Muscle layer of colon (tissue), 2 donors: ENCODE data around the gene BCORL1.
A peak's percentile ranks its signal among the peaks of the same experiment; 100 is the strongest.

ENCODE experiments used
- H3K27ac ChIP-seq: one replicate; pipeline ENCODE4 v1.7.0; 2013; ENCODE audit warnings: low read depth, mild to moderate bottlenecking, low read length, moderate library complexity
- H3K27me3 ChIP-seq, 2 donors: one replicate each; pipeline ENCODE4 v1.7.0; 2013; ENCODE audit warnings: low read length in 2 of 2, mild to moderate bottlenecking in 2 of 2; ENCODE audit not compliant: insufficient read depth in 2 of 2, control insufficient read depth in 1 of 2
- H3K36me3 ChIP-seq: one replicate; pipeline ENCODE4 v1.7.0; 2013; ENCODE audit warnings: mild to moderate bottlenecking, low read length; ENCODE audit not compliant: insufficient read depth
- H3K4me1 ChIP-seq: one replicate; pipeline ENCODE4 v1.7.0; 2013; ENCODE audit warnings: mild to moderate bottlenecking, low read length; ENCODE audit not compliant: insufficient read depth
- H3K4me3 ChIP-seq, 2 donors: one replicate each; pipeline ENCODE4 v1.7.0; 2013; ENCODE audit warnings: low read length in 2 of 2, low read depth in 1 of 2, mild to moderate bottlenecking in 1 of 2, moderate library complexity in 1 of 2
- H3K9ac ChIP-seq: one replicate; pipeline ENCODE4 v1.7.0; 2013; ENCODE audit warnings: low read length
- H3K9me3 ChIP-seq: one replicate; pipeline ENCODE4 v1.7.0; 2013; ENCODE audit warnings: mild to moderate bottlenecking, low read length
- donor health status: abdominal sarcoma.
- donor health status: Adenocarcinoma of cecum.

Gene BCORL1, protein sequence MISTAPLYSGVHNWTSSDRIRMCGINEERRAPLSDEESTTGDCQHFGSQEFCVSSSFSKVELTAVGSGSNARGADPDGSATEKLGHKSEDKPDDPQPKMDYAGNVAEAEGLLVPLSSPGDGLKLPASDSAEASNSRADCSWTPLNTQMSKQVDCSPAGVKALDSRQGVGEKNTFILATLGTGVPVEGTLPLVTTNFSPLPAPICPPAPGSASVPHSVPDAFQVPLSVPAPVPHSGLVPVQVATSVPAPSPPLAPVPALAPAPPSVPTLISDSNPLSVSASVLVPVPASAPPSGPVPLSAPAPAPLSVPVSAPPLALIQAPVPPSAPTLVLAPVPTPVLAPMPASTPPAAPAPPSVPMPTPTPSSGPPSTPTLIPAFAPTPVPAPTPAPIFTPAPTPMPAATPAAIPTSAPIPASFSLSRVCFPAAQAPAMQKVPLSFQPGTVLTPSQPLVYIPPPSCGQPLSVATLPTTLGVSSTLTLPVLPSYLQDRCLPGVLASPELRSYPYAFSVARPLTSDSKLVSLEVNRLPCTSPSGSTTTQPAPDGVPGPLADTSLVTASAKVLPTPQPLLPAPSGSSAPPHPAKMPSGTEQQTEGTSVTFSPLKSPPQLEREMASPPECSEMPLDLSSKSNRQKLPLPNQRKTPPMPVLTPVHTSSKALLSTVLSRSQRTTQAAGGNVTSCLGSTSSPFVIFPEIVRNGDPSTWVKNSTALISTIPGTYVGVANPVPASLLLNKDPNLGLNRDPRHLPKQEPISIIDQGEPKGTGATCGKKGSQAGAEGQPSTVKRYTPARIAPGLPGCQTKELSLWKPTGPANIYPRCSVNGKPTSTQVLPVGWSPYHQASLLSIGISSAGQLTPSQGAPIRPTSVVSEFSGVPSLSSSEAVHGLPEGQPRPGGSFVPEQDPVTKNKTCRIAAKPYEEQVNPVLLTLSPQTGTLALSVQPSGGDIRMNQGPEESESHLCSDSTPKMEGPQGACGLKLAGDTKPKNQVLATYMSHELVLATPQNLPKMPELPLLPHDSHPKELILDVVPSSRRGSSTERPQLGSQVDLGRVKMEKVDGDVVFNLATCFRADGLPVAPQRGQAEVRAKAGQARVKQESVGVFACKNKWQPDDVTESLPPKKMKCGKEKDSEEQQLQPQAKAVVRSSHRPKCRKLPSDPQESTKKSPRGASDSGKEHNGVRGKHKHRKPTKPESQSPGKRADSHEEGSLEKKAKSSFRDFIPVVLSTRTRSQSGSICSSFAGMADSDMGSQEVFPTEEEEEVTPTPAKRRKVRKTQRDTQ (N-terminal part only)

GRCh38 chrX:129982300-129983251 lies at the start of gene BCORL1:
Gene BCORL1, plus strand, starts transcription at chrX:129982635. Its CDS starts 22,597 bp downstream, at chrX:130005232.
- H3K4me3 ChIP-seq: peak within 1 kb of the TSS; percentile 54 to 55

GRCh38 chrX:129932821-129933321 lies 49.6 kb upstream of the BCORL1 start:
- Histone ChIP-seq H3K4me3 (no peak overlapping the region), H3K9me3 (no peaks in the 10 kb centered on the region), H3K36me3 (no peaks in the 10 kb centered on the region), H3K4me1 (no peaks in the 10 kb centered on the region), H3K27me3 (peaks cover 0 to 12% of the 10 kb centered on the region in 2 donors), H3K27ac (no peak overlapping the region), H3K9ac (no peak overlapping the region)

More at GRCh38 chrX:129982300-129983251, at the start of gene BCORL1:
- Histone ChIP-seq H3K9me3 (no peaks in the 10 kb centered on the region), H3K36me3 (no peaks in the 10 kb centered on the region), H3K27ac (peak within 1 kb of the TSS; percentile 58), H3K9ac (no peak within 1 kb of the TSS), H3K4me1 (no peaks in the 10 kb centered on the region), H3K27me3 (no peaks in the 10 kb centered on the region)

GRCh38 chrX:129933700-129934099 lies 48.7 kb upstream of the BCORL1 start:
- no peaks in the 10 kb centered on the region for H3K36me3 ChIP-seq
- H3K27ac ChIP-seq: no peak overlapping the region
- H3K9ac ChIP-seq: no peak overlapping the region
- H3K9me3 ChIP-seq: no peaks in the 10 kb centered on the region
- H3K4me1 ChIP-seq: no peaks in the 10 kb centered on the region
- H3K4me3 ChIP-seq: no peak overlapping the region
- H3K27me3 ChIP-seq: peaks cover 0 to 12% of the 10 kb centered on the region in 2 donors

- H3K36me3 ChIP-seq: no peaks in the 10 kb centered on the region
- H3K9me3 ChIP-seq: no peaks in the 10 kb centered on the region
- H3K4me1 ChIP-seq: no peaks in the 10 kb centered on the region
- H3K4me3 ChIP-seq: no peak overlapping the region
- no peak overlapping the region for H3K27ac ChIP-seq
- H3K27me3 ChIP-seq: peaks cover 0 to 12% of the 10 kb centered on the region in 2 donors
- H3K9ac ChIP-seq: no peak overlapping the region
These were observed 48.0 kb upstream of the BCORL1 start for GRCh38 chrX:129934461-129934860.

DNA sequence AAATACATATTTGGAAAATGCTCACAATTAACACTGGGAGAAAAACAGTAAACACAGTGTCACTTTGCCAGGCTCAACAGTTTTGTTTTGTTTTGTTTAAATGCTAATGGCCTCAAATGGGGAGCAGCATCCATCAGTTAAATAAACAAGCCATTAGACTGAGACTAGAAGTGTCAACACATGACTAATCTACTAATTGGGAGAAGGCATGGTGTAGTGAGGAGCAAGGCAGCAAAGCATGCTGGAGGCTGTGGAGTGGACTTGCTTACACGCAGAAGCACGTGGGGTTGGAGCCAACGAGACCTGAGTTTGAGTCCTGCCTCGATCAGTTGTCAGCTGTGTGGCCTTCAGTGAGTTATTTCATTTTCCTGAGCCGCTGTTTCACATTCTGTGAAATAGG lies 47.5 kb upstream of the BCORL1 start:
- no peaks in the 10 kb centered on the region for H3K4me1 ChIP-seq
- no peaks in the 10 kb centered on the region for H3K9me3 ChIP-seq
- peaks cover 0 to 12% of the 10 kb centered on the region in 2 donors for H3K27me3 ChIP-seq
- H3K27ac ChIP-seq: no peak overlapping the region
- no peak overlapping the region for H3K4me3 ChIP-seq
- no peaks in the 10 kb centered on the region for H3K36me3 ChIP-seq
- no peak overlapping the region for H3K9ac ChIP-seq

DNA sequence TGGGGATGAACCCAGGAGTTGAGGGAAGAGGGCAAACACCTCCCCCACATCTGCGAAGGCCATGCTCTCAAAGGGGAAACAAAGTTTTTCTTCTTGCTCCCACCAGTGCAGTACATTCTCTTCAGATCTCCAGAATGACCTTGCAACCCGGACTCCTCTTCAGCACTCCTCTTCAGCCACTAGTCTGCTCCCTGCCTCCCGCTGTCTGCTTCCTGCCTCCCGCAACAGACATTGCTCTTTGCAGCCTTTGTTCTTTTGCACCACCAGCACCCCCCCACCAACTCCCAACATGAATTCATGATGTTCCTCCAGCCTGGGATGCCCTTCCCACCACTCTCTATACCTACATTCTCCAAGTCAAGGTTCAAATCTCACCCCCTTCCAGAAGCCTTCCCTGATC lies 44.4 kb upstream of the BCORL1 start:
- Histone ChIP-seq H3K27me3 (peaks cover 0 to 11% of the 10 kb centered on the region in 2 donors), H3K9ac (no peak overlapping the region), H3K4me1 (no peaks in the 10 kb centered on the region), H3K36me3 (no peaks in the 10 kb centered on the region), H3K4me3 (no peak overlapping the region), H3K9me3 (no peaks in the 10 kb centered on the region), H3K27ac (no peak overlapping the region)

- no peaks in the 10 kb centered on the region for H3K36me3 ChIP-seq
These were observed 42.4 kb upstream of the BCORL1 start for GRCh38 chrX:129939986-129940385.

DNA sequence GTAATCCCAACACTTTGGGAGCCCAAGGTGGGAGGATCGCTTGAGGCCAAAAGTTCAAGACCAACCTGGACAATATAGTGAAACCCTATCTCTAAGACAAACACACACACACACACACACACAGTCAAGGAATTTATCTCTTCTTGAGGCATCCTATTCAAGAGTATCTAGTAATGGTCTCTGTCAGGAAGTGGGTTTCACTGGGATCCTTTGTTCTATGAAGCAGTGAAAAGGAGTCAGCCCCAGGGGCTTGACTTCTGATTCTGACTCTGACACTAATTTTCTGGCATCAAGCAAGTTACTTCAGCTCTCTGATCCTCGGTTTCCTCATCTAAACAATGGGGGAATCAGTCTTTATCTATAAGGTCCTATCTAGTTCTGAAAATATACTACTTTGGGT lies 41.7 kb upstream of the BCORL1 start:
- Histone ChIP-seq H3K4me3 (no peak overlapping the region), H3K9me3 (no peaks in the 10 kb centered on the region), H3K27me3 (peaks cover 0 to 4% of the 10 kb centered on the region in 2 donors), H3K4me1 (no peaks in the 10 kb centered on the region), H3K36me3 (no peaks in the 10 kb centered on the region), H3K9ac (no peak overlapping the region), H3K27ac (no peak overlapping the region)

More at GRCh38 chrX:129939986-129940385, 42.4 kb upstream of the BCORL1 start:
- Histone ChIP-seq H3K4me1 (no peaks in the 10 kb centered on the region), H3K4me3 (no peak overlapping the region), H3K27me3 (peaks cover 0 to 4% of the 10 kb centered on the region in 2 donors), H3K9ac (no peak overlapping the region), H3K27ac (no peak overlapping the region), H3K9me3 (no peaks in the 10 kb centered on the region)

DNA sequence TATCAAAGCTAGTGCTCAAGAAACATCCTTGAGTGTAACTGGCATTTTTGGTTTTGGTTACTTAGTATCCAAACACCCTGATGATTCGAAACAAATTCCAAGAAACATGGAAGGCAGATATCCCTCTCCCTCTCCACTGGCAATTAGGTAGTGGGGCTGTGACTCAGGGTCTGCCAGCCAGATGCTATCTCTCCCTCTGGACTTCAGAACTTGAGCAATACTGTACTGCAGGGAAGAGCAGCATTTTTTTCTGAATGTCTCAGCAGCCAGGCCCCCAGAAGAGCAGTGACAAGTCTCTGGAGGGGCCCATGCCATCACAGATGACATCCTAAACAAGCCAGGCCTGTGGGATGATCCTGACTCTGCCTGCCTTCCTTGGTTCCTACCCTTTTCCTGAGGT lies 37.3 kb upstream of the BCORL1 start:
- Histone ChIP-seq H3K4me3 (no peak overlapping the region), H3K9ac (no peak overlapping the region), H3K9me3 (no peaks in the 10 kb centered on the region), H3K36me3 (no peaks in the 10 kb centered on the region), H3K27me3 (peaks cover 0 to 4% of the 10 kb centered on the region in 2 donors), H3K27ac (no peak overlapping the region), H3K4me1 (no peaks in the 10 kb centered on the region)

GRCh38 chrX:129953334-129953648 lies 29.1 kb upstream of the BCORL1 start:
- no peak overlapping the region for H3K4me3 ChIP-seq
- no peaks in the 10 kb centered on the region for H3K9me3 ChIP-seq
- no peak overlapping the region for H3K9ac ChIP-seq
- H3K36me3 ChIP-seq: no peaks in the 10 kb centered on the region
- H3K27ac ChIP-seq: no peak overlapping the region
- peaks cover 0 to 8% of the 10 kb centered on the region in 2 donors for H3K27me3 ChIP-seq
- H3K4me1 ChIP-seq: peaks cover 4% of the 10 kb centered on the region
